ENCODE data around the gene LST1.

Gene LST1

GRCh38 chr6:31575952-31576685 lies 10.0 kb upstream of the LST1 start:
- H3K9me3 ChIP-seq (ENCODE audit: control insufficient read depth, insufficient read depth, low read length), result no peaks in the 10 kb centered on the region
- H3K9me2 ChIP-seq (replicated peaks; ENCODE audit: control insufficient read depth, low read length), result no peaks in the 10 kb centered on the region
- no peaks in the 10 kb centered on the region for H4K20me1 ChIP-seq (ENCODE audit: control insufficient read depth, insufficient read depth, low read depth, low read length)
- TF ChIP-seq EZH2phosphoT487 (IDR thresholded peaks at IDR 0.05; ENCODE audit: borderline replicate concordance, low read length), result no peak
- TF ChIP-seq, protein P1, sequence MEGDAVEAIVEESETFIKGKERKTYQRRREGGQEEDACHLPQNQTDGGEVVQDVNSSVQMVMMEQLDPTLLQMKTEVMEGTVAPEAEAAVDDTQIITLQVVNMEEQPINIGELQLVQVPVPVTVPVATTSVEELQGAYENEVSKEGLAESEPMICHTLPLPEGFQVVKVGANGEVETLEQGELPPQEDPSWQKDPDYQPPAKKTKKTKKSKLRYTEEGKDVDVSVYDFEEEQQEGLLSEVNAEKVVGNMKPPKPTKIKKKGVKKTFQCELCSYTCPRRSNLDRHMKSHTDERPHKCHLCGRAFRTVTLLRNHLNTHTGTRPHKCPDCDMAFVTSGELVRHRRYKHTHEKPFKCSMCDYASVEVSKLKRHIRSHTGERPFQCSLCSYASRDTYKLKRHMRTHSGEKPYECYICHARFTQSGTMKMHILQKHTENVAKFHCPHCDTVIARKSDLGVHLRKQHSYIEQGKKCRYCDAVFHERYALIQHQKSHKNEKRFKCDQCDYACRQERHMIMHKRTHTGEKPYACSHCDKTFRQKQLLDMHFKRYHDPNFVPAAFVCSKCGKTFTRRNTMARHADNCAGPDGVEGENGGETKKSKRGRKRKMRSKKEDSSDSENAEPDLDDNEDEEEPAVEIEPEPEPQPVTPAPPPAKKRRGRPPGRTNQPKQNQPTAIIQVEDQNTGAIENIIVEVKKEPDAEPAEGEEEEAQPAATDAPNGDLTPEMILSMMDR (IDR thresholded peaks at IDR 0.05; ENCODE audit: low read depth, low read length, poor library complexity, severe bottlenecking), result no peak
- peak overlapping the region; percentile 21 for H3K4me2 ChIP-seq (ENCODE audit: low read length)
- peaks cover 3% of the 10 kb centered on the region; the same call in 1 of the 2 replicates for H3F3A ChIP-seq (ENCODE audit: control insufficient read depth, insufficient read depth)
- H3K27me3 ChIP-seq (ENCODE audit: control insufficient read depth, low read length), result peaks cover 85% of the 10 kb centered on the region
- H3K36me3 ChIP-seq (ENCODE audit: control insufficient read depth, low read length), result no peaks in the 10 kb centered on the region
- no peak overlapping the region for H3K27ac ChIP-seq (ENCODE audit: low read depth, low read length)
- H3K4me3 ChIP-seq (ENCODE audit: low read length), result peak overlapping the region; percentile 35
- H3K4me1 ChIP-seq (ENCODE audit: control insufficient read depth, low read length), result peaks cover 61% of the 10 kb centered on the region
- no peaks in the 10 kb centered on the region for H3K79me2 ChIP-seq (ENCODE audit: control insufficient read depth, low read length)

- Histone ChIP-seq H3K27me3 (ENCODE audit: control insufficient read depth, low read length) (peaks cover 85% of the 10 kb centered on the region), H3K4me1 (ENCODE audit: control insufficient read depth, low read length) (peaks cover 61% of the 10 kb centered on the region), H3K79me2 (ENCODE audit: control insufficient read depth, low read length) (no peaks in the 10 kb centered on the region)
Observed at GRCh38 chr6:31576897-31577578, 9.0 kb upstream of the LST1 start.

GRCh38 chr6:31577579-31577966 lies 8.5 kb upstream of the LST1 start:
- Histone ChIP-seq H3F3A (ENCODE audit: control insufficient read depth, insufficient read depth) (peaks cover 3% of the 10 kb centered on the region; the same call in 1 of the 2 replicates), H3K4me3 (ENCODE audit: low read length) (no peak overlapping the region), H3K27me3 (ENCODE audit: control insufficient read depth, low read length) (peaks cover 83% of the 10 kb centered on the region), H3K4me2 (ENCODE audit: low read length) (no peak overlapping the region), H3K9me3 (ENCODE audit: control insufficient read depth, insufficient read depth, low read length) (no peaks in the 10 kb centered on the region), H3K27ac (ENCODE audit: low read depth, low read length) (no peak overlapping the region), H4K20me1 (ENCODE audit: control insufficient read depth, insufficient read depth, low read depth, low read length) (no peaks in the 10 kb centered on the region), H3K4me1 (ENCODE audit: control insufficient read depth, low read length) (peaks cover 61% of the 10 kb centered on the region), H3K36me3 (ENCODE audit: control insufficient read depth, low read length) (no peaks in the 10 kb centered on the region), H3K79me2 (ENCODE audit: control insufficient read depth, low read length) (no peaks in the 10 kb centered on the region), H3K9me2 (replicated peaks; ENCODE audit: control insufficient read depth, low read length) (no peaks in the 10 kb centered on the region)
- TF ChIP-seq, protein P1 (IDR thresholded peaks at IDR 0.05; ENCODE audit: low read depth, low read length, poor library complexity, severe bottlenecking), result no peak
- no peak for TF ChIP-seq EZH2phosphoT487 (IDR thresholded peaks at IDR 0.05; ENCODE audit: borderline replicate concordance, low read length)

More at GRCh38 chr6:31576897-31577578, 9.0 kb upstream of the LST1 start:
- Histone ChIP-seq H3K4me3 (ENCODE audit: low read length) (peak overlapping the region; percentile 34), H3K4me2 (ENCODE audit: low read length) (peak overlapping the region; percentile 21), H4K20me1 (ENCODE audit: control insufficient read depth, insufficient read depth, low read depth, low read length) (no peaks in the 10 kb centered on the region), H3K27ac (ENCODE audit: low read depth, low read length) (no peak overlapping the region), H3K9me2 (replicated peaks; ENCODE audit: control insufficient read depth, low read length) (no peaks in the 10 kb centered on the region), H3K36me3 (ENCODE audit: control insufficient read depth, low read length) (no peaks in the 10 kb centered on the region), H3K9me3 (ENCODE audit: control insufficient read depth, insufficient read depth, low read length) (no peaks in the 10 kb centered on the region), H3F3A (ENCODE audit: control insufficient read depth, insufficient read depth) (peaks cover 3% of the 10 kb centered on the region; the same call in 1 of the 2 replicates)
- no peak for TF ChIP-seq EZH2phosphoT487 (IDR thresholded peaks at IDR 0.05; ENCODE audit: borderline replicate concordance, low read length)
- TF ChIP-seq, protein P1 (IDR thresholded peaks at IDR 0.05; ENCODE audit: low read depth, low read length, poor library complexity, severe bottlenecking), result no peak
